Right lobe of liver (tissue), 6 donors: ENCODE data around the gene AGAP4. TPM values are rescaled to one million over a fixed set of nuclear protein-coding genes. Genes with fewer than 3 reads are reported as not detected.
"Not testable (repeated sequence)": the region's sequence is repeated elsewhere in the genome, so short reads cannot be mapped to it uniquely, and the experiment has no call there.

Experiments
- ATAC-seq, 4 donors: fragments of 200-7000 bp; cut with Tn5 transposase; one replicate each; pipeline ENCODE4 v1.9.1; 2020; ENCODE audit warnings: mild to moderate bottlenecking in 4 of 4, moderate library complexity in 4 of 4
- DNase-seq, 3 donors: peaks; one replicate each; pipeline ENCODE4 v3.0.0-alpha.2; 2020
- H3K27ac ChIP-seq, 3 donors: fragments of 200-600 bp; one replicate each; pipeline ENCODE4 v1.8.0; 2022
- H3K27me3 ChIP-seq, 2 donors: fragments of 200-600 bp; one replicate each; pipeline ENCODE4 v1.8.0; 2022
- H3K36me3 ChIP-seq, 4 donors: fragments of 200-600 bp; sonication (generic) in 1 of 4; one replicate each; pipeline versions ENCODE4 v1.5.1 to v1.8.0; 2017 to 2022; ENCODE audit warnings: control low read depth in 1 of 4
- H3K4me1 ChIP-seq, 4 donors: fragments of 200-600 bp; sonication (generic) in 1 of 4; one replicate each; pipeline versions ENCODE4 v1.5.1 to v1.8.0; 2017 to 2022; ENCODE audit warnings: control low read depth in 1 of 4
- H3K4me3 ChIP-seq, 3 donors: fragments of 200-600 bp; one replicate each; pipeline ENCODE4 v1.8.0; 2022
- H3K9me3 ChIP-seq, 4 donors: fragments of 200-600 bp; sonication (generic) in 1 of 4; one replicate each; pipeline versions ENCODE4 v1.5.1 to v1.8.0; 2017 to 2022; ENCODE audit warnings: control low read depth in 1 of 4
- WGBS: methylation state at CpG from one replicate; pipeline ENCODE4 v1.1.6; 2018; ENCODE audit warnings: low coverage, low lambda C conversion rate; ENCODE audit not compliant: insufficient coverage; ENCODE audit errors: missing lambda C conversion rate; 5-methylcytosine and 5-hydroxymethylcytosine counted together
- intact Hi-C, 2 donors: fragments of 100-400 bp; cut with DNase I; formaldehyde crosslinking; loops; one replicate each; pipeline versions ENCODE4 v1.11.2 to v1.14.1; 2022
- long read RNA-seq: library from polyadenylated mRNA; unstranded; transcript quantifications from one replicate; pipeline ENCODE4 v2.0.0, GENCODE V29; 2019
- total RNA-seq, 6 experiments: library from RNA; depleted of rRNA in 2 of 6; stranded (reverse); fragments of >200 nt in 2 of 6; fragmentation: NEBNext Ultra II Directional in 3 of 6; extraction: Animal tissue kit (Norgen Biotek cat#: 25700) in 3 of 6; gene quantifications; one replicate each; pipeline versions ENCODE4 v1.1.0 to v1.2.4, GENCODE V29; 2016 to 2023
- donor health status: DM: no; HTN: yes; CAD: no.
- donor health status: DM: no; HTN: no; CAD: no.
- donor health status: DM: no; HTN: no; CAD: no.
- donor health status: DM: no; HTN: yes; CAD: no.
- donor health status: DM: no; HTN: yes; CAD: no.

Gene AGAP4
- 10 to 100 TPM in 2 of 6 experiments, 1 to 10 TPM in 4; 4.8 to 13.8 (median 7.5) TPM for total RNA-seq
- long read RNA-seq: 0 reads

DNA sequence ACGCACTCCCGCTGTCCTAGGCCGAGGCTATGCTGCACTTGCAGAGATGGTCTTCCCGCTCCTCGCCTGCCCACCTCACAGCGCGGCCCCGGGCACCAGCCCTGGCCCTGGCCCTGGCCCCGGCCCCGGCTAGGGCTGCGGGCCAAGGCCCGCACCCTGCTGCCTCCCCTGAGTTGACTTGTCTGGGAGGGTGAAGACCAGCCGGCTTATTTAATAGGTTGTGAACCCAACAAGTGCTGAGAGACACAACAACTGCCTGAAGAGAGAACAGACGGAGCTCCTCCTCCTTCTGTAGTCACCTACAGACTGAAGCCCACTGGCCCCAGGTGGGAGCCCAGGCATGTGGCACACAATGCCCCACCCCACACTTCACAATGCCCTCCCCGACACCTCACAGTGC lies at the start of gene AGAP4:
TSS of gene AGAP4 (minus strand) at position 101 of the 400 bp plus-strand sequence. CDS start 153 bp downstream, outside the sequence.
- H3K27ac ChIP-seq, H3K4me1 ChIP-seq, ATAC-seq, H3K27me3 ChIP-seq, H3K36me3 ChIP-seq, H3K9me3 ChIP-seq, DNase-seq, H3K4me3 ChIP-seq, intact Hi-C loops: not testable (repeated sequence)
- no CpG with 5 or more reads among the region's 15 CpGs for WGBS

DNA sequence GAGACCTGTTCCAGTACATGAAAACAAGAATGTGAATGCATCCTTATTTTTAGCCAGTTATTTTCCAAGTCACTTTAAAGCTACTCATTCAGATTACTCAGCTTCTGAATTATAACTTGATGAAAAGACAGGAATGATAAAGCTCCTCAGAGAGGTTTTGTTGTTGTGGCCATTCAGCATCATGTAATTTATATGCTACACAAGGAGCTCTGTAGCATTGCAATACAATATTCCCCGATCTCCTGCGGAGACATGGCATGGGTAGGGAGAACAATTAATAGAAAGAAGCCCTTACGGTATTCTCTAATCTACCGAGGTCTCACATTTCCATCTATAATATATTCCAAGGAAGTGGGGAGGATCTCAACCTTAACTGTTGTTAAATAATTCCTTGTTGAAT lies 43.4 kb upstream of the AGAP4 start:
- DNase-seq, H3K27me3 ChIP-seq, H3K9me3 ChIP-seq, H3K27ac ChIP-seq, intact Hi-C loops, H3K4me3 ChIP-seq, ATAC-seq, H3K36me3 ChIP-seq, H3K4me1 ChIP-seq: not testable (repeated sequence)
- WGBS: 100% methylated on average over 1 of the region's 4 CpGs

DNA sequence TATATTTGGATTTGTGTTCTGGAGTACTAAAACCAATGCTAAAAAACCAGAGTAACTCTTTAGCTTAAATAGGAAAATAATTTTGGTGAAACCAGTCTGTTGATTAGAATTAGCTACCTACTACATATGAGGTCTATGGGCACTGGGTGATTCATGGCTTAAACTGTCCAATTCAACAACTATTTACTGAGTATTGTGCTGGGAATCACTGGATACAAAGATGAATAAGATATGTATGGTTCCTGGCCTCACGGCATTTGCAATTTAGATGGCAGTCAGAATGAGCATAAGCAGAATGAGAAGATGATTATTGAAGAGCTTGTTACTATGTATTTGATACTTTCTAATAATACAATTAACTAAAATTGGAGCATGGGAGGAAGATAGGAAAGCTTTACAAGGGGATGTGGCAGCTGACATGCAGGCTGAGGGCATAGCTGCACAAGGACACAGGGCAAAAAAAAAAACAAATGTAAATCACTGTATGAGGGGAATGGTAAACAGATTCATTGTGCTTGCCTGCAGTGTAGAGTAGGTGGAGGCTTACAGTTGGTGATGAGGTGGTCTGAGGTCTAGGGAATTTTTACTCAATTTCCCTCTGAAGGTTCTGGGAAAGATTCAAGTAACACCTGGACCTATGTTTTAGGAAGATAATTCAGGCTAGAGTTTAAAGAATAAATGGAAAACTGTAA lies 42.4 kb upstream of the AGAP4 start:
- H3K9me3 ChIP-seq, H3K4me3 ChIP-seq, DNase-seq, H3K4me1 ChIP-seq, H3K27me3 ChIP-seq, H3K27ac ChIP-seq, ATAC-seq, H3K36me3 ChIP-seq, intact Hi-C loops: not testable (repeated sequence)
- 90% methylated on average over 1 of the region's 1 CpG for WGBS

DNA sequence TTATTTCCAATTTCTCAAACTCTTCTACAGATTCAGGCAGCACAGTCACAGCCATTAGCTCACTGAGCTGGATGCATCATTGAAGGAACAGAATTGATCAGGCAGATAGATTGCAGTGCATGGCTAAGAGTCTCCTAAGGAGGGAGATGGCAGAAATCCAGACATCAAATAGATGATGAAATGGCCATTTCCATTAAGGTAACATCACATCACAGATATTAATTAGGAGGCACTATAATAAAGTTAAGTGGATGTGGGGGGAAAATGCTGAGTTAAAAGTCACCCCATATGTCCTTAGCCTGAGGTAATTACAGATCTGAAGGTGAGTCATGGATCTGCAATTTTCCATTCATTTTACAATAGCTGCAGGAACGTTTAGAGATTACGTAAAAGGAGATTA lies 35.6 kb upstream of the AGAP4 start:
- H3K4me1 ChIP-seq, H3K27ac ChIP-seq, H3K36me3 ChIP-seq, intact Hi-C loops, H3K9me3 ChIP-seq, H3K4me3 ChIP-seq, ATAC-seq, DNase-seq, H3K27me3 ChIP-seq: not testable (repeated sequence)
- no CpG with 5 or more reads among the region's 2 CpGs for WGBS

DNA sequence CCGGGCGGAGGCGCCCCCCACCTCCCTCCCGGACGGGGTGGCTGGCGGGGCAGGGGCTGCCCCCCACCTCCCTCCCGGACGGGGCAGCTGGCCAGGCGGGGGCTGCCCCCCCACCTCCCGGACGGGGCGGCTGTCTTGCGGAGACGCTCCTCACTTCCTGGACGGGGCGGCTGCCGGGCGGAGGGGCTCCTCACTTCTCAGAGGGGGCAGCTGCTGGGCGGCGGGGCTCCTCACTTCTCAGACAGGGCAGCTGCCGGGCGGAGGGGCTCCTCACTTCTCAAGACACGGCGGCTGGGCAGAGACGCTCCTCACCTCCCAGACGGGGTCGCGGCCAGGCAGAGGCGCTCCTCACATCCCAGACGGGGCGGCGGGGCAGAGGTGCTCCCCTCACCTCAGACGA lies 18.1 kb upstream of the AGAP4 start:
- peak in 1 of 3 donors; percentile 17 for DNase-seq
- no CpG with 5 or more reads among the region's 33 CpGs for WGBS
- H3K4me3 ChIP-seq, H3K27ac ChIP-seq, H3K9me3 ChIP-seq, intact Hi-C loops, ATAC-seq, H3K4me1 ChIP-seq, H3K27me3 ChIP-seq, H3K36me3 ChIP-seq: not testable (repeated sequence)

DNA sequence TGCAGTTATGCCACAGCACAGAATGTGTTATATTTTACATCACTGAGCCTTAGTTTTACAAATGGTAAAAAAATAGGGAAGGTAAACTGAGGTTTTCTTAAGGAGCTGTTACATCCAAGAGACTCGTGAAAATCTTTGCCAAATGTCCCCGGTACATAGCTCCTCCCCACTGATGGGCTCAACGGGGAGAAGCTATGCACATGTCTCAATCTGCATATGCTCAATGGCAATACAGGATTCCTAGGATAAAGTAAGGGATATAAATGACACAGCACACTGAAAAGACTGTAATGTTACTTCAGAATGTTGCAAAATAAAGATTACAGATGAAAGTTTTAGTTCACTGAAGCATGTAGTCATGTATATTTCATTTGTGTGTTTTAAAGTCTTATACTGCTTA lies 17.0 kb upstream of the AGAP4 start:
- H3K36me3 ChIP-seq, H3K27ac ChIP-seq, H3K27me3 ChIP-seq, ATAC-seq, intact Hi-C loops, DNase-seq, H3K4me3 ChIP-seq, H3K9me3 ChIP-seq, H3K4me1 ChIP-seq: not testable (repeated sequence)
- no CpG with 5 or more reads among the region's 3 CpGs for WGBS

DNA sequence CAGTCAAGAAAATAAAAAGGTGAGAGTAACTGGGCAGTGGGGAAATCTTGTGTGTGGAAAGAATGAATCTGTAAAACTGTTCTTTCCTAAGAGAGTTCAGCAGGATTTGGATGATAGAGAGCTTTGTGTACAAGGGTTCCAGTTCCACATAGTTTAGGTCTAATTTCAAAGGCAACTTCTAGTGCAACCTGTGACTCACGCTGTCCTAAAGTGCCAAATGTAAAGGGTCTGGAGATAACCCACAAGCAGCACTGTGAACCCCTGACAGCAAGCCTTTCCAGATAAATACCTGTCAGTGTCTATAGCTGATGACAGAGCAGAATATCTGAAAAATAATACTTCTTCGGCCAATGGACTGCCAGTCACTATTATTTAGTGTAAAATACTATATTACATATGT lies 16.3 kb upstream of the AGAP4 start:
- H3K27ac ChIP-seq, DNase-seq, H3K27me3 ChIP-seq, H3K4me3 ChIP-seq, intact Hi-C loops, H3K36me3 ChIP-seq, H3K9me3 ChIP-seq, ATAC-seq, H3K4me1 ChIP-seq: not testable (repeated sequence)
- 100% methylated on average over 1 of the region's 2 CpGs for WGBS

DNA sequence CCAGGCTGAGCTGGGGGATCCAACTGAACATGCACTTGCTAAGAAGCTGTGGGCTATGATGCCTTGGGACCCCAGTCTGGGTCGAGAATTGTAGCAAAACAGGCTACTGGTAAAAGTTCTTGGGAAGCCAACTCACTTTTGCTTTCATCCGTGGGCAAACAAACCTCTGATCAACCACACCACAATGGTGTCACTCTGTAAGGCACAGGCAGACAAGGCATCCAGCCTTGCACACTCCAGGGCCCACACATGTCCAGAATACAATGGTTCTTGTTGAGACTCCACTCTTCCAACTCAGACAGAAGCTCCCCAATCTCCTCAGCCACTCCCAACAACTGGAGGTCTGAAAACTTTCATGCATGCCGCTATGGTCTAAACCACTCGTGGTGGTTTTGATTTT lies 10.6 kb upstream of the AGAP4 start:
- DNase-seq, H3K27me3 ChIP-seq, H3K9me3 ChIP-seq, H3K36me3 ChIP-seq, intact Hi-C loops, H3K4me1 ChIP-seq, H3K4me3 ChIP-seq, H3K27ac ChIP-seq, ATAC-seq: not testable (repeated sequence)
- WGBS: 100% methylated on average over 2 of the region's 4 CpGs

DNA sequence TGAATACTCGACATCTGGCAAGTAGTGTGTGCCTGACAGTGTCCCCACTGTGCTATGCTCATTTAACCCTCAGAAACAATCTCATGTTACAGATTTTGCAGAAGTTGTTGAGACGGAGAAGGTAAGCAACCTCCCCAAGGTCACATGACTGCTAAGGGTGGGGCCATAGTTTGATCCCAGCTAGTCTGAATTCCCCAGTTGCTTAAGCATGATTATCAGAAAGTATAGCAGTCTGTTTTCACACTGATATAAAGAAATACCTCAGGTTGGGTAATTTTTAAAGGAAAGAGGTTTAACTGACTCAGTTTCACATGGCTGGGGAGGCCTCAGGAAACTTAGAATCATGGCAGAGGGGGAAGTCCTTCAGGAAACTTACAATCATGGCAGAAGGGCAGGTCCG lies 1.2 kb upstream of the AGAP4 start:
- 80% methylated on average over 1 of the region's 3 CpGs for WGBS
- H3K9me3 ChIP-seq, DNase-seq, H3K4me3 ChIP-seq, H3K4me1 ChIP-seq, intact Hi-C loops, H3K36me3 ChIP-seq, ATAC-seq, H3K27me3 ChIP-seq, H3K27ac ChIP-seq: not testable (repeated sequence)

DNA sequence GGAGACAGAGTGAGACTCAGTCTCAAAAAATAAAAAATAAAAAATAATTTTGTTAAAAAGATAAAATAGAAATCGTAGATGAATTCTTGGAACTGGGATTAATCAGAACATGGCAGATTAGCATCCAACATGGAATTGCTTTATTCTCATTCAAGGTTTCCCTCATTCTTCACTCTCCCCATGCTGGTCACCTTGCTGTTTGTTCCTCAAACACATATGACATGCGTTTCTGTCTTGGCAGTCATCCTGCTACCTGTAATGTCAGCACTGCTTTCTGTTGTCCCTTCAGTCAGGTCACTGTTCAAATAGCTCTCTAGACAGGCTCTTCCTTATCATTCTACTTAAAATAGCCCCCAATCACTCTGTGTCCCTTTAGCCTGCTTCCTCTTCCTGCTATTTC lies 24.4 kb downstream of the AGAP4 start:
- H3K27me3 ChIP-seq, H3K9me3 ChIP-seq, H3K36me3 ChIP-seq, ATAC-seq, H3K4me1 ChIP-seq, intact Hi-C loops, DNase-seq, H3K27ac ChIP-seq, H3K4me3 ChIP-seq: not testable (repeated sequence)
- WGBS: 67% methylated on average over 1 of the region's 2 CpGs

DNA sequence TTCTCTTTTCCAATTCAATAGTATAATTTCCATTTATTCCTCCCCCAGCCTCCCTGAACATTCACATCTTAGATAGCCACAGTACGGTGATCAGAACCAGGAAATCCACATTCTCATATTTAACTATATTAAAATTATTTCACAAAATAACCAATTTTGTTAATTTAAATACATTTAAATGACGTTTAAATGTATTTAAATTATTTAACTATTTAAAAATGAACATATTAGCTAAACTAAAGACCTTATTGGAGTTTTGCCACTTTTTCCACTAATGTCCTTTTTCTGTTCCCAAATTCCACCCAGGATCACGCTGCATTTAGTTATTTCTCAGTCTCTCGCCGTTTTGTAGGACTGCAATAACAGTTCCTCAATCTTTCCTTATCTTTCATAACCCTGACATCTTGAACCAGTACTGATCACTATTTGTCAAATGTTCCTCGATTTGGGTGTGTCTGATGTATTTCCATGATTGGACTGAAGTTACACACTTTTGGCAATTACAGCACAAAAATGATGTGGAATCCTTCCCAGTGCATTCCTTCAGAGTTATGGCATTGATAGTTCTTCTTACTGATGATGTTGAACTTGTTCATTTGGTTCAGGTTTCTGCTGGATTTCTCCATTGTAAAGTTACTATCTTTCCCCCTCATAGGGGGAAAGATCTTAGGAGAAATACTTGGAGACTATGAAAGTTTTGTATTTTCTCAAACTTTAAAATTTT lies 27.0 kb downstream of the AGAP4 start:
- H3K9me3 ChIP-seq, DNase-seq, H3K27me3 ChIP-seq, H3K4me3 ChIP-seq, ATAC-seq, H3K4me1 ChIP-seq, H3K36me3 ChIP-seq, H3K27ac ChIP-seq, intact Hi-C loops: not testable (repeated sequence)
- 69% methylated on average over 6 of the region's 6 CpGs for WGBS
